Mammary epithelial cell (primary cell): ENCODE data around the gene ZCCHC10.

Source experiments
- CTCF ChIP-seq, 2 donors: IDR thresholded peaks in 1 of 2; conservative IDR thresholded peaks in 1 of 2; 2 replicates each; pipeline ENCODE4 v1.5.1; 2011 to 2012; ENCODE audit warnings: inconsistent platforms in 2 of 2, low read length in 2 of 2, mild to moderate bottlenecking in 2 of 2, control low read depth in 1 of 2, low read depth in 1 of 2; ENCODE audit not compliant: insufficient read depth in 1 of 2; ENCODE audit errors: extremely low read depth in 1 of 2
- EZH2 ChIP-seq: IDR thresholded peaks from 2 replicates; pipeline ENCODE4 v1.6.1; 2012; ENCODE audit warnings: low read length, inconsistent platforms, borderline replicate concordance

- no peak for TF ChIP-seq EZH2
- no peak for TF ChIP-seq CTCF (conservative IDR thresholded peaks at IDR 0.05 in 1 of 2, IDR thresholded peaks at IDR 0.05 in 1 of 2; ENCODE audit: extremely low read depth in 1 of 2, insufficient read depth in 1 of 2, low read depth in 1 of 2, low read length in 2 of 2)
Observed at GRCh38 chr5:133072021-133072420, 45.7 kb upstream of the ZCCHC10 start.
